Stimulated activated naive CD8-positive, alpha-beta T cell treated with anti-CD3 and anti-CD28 coated beads, Interleukin-15, Interleukin-2, amounts not matched to agents 100 ng/mL and 50 ng/mL, for 24 hours (primary cell): Measurements from ENCODE around the gene S100A6.

ENCODE experiments used
- H3K27ac Mint-ChIP-seq: one replicate; pipeline ENCODE4 v1.8.0; 2021; ENCODE audit warnings: mild to moderate bottlenecking, mixed read lengths
- H3K27me3 Mint-ChIP-seq: one replicate; pipeline ENCODE4 v1.8.0; 2021; ENCODE audit warnings: mixed read lengths
- H3K36me3 Mint-ChIP-seq: one replicate; pipeline ENCODE4 v1.8.0; 2021; ENCODE audit warnings: low read depth, mixed read lengths
- H3K4me1 Mint-ChIP-seq: one replicate; pipeline ENCODE4 v1.8.0; 2021; ENCODE audit warnings: low read depth, mixed read lengths
- H3K4me3 Mint-ChIP-seq: one replicate; pipeline ENCODE4 v1.8.0; 2021; ENCODE audit warnings: mild to moderate bottlenecking, mixed read lengths
- H3K9me3 Mint-ChIP-seq: one replicate; pipeline ENCODE4 v1.8.0; 2021; ENCODE audit warnings: mixed read lengths

The S100A6 gene

DNA sequence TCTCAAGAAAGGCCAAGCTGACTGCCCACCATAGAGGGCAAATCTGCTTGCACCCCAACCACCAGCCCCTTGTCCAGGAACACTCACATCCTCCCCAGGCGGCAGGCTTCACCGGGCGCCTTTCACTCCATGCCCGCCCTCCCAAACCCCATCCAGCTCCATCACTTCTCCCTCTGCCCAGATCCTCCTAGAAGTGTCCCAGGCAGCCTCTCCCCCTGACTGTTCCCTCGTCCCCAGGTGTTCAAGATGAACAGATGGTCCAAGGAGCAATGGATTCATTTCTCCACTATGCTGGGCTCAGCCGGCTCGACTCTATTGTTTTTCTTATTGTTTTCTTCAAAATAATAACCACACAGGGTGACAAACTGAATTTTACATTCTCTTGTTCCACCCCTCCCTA lies 22.1 kb downstream of the S100A6 start:
- H3K36me3 Mint-ChIP-seq = no peaks in the 10 kb centered on the region
- H3K9me3 Mint-ChIP-seq = no peaks in the 10 kb centered on the region
- no peak overlapping the region for H3K4me3 Mint-ChIP-seq
- peaks cover 12% of the 10 kb centered on the region for H3K4me1 Mint-ChIP-seq
- H3K27me3 Mint-ChIP-seq = no peaks in the 10 kb centered on the region
- H3K27ac Mint-ChIP-seq = no peak overlapping the region

DNA sequence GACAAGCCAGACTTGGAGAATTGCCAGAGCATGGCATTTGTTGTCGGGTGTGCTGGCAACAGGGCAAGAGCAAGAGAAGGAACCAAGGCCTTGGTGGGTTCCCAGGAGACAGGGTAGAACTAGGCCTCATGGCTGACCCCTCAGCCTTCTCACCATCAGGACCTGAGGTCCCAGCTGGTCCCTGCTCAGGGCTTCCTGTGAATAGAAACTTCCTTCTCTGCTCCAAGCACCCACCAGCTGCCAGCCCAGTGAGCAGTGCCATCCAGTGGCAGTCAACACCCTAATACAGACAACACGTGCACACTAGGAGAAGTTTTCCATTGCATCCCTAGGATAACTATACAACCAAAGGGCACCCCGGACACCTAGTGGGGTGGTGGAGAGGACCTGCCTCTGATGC lies 22.8 kb downstream of the S100A6 start:
- H3K27me3 Mint-ChIP-seq = no peaks in the 10 kb centered on the region
- H3K4me1 Mint-ChIP-seq = peaks cover 9% of the 10 kb centered on the region
- H3K9me3 Mint-ChIP-seq = no peaks in the 10 kb centered on the region
- H3K4me3 Mint-ChIP-seq = no peak overlapping the region
- H3K36me3 Mint-ChIP-seq = no peaks in the 10 kb centered on the region
- H3K27ac Mint-ChIP-seq = no peak overlapping the region

DNA sequence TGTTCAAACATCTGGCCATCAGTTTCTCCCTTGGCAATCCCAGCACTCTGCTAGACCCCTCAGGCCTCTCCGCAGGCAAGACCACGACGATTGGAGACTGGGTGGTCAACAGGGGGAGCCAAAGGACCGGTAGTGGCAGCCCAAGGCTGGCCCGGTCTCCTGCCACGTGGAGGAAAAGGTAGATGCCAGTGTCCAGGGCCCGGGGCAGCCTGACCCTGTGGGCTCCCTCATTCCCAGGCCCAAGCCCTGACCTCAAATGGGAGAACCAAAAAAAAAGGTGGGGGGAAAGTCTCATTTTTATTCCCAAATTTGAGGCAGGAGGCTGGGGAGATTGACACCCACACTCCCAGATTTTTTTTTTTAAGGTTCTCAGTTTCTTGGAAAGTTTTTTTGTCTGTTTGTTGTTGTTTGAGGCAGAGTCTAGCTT lies 24.8 kb downstream of the S100A6 start:
- no peaks in the 10 kb centered on the region for H3K9me3 Mint-ChIP-seq
- peak overlapping the region; percentile 90 for H3K27ac Mint-ChIP-seq
- H3K36me3 Mint-ChIP-seq = no peaks in the 10 kb centered on the region
- H3K4me3 Mint-ChIP-seq = no peak overlapping the region
- peaks cover 9% of the 10 kb centered on the region for H3K4me1 Mint-ChIP-seq
- no peaks in the 10 kb centered on the region for H3K27me3 Mint-ChIP-seq

DNA sequence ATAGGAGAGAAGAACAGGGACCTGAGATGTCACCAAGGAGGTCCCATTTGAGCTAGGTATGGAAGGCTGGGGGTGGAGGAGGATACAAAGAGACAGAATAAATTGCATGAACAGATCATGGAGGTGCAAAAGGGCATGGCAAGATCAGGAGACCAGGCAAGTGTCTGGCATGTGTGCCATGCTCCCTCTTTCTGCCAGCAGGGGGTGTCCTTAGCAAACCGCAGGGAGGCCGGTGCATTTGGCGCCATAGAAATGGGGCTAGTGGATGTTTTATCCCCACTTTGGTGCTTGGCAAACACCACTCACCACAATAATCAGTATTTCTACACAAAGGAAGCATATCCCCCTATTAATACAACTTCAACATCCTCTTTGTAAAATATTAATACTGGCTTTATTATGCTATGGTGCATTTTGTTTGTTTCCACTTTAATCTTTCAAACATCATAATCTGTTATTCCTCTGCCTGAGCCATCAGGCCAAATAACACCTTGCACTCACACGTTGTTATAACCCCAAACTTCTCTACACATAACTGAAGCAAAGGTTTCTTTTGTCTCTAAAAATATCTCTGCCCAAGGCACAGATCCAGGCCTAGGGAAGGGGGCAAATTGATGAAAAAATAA lies 25.9 kb downstream of the S100A6 start:
- Mint-ChIP-seq H3K4me1 (peaks cover 11% of the 10 kb centered on the region), H3K27me3 (no peaks in the 10 kb centered on the region), H3K36me3 (no peaks in the 10 kb centered on the region), H3K9me3 (no peaks in the 10 kb centered on the region), H3K4me3 (no peak overlapping the region), H3K27ac (peak overlapping the region; percentile 38)

DNA sequence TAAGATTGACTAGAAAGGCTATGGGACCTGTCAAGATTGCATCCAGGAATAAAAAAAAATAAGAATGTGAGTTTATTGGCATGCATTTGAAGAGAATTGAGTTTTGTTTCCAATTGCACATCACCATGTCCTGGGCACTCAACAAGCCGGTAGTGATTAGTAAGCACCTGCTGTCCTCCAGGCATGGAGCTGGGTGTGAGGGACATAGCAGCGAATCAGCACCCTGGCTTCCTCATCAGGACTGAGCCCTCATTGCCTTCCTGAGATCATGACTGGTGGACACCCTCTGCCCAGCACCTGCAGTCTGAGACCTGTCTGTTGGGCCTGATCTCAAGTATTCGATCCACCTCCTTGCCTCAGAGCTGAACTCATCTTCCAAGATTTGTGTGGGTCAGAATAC lies 26.8 kb downstream of the S100A6 start:
- H3K9me3 Mint-ChIP-seq = no peaks in the 10 kb centered on the region
- peaks cover 15% of the 10 kb centered on the region for H3K4me1 Mint-ChIP-seq
- H3K27ac Mint-ChIP-seq = no peak overlapping the region
- H3K27me3 Mint-ChIP-seq = no peaks in the 10 kb centered on the region
- H3K36me3 Mint-ChIP-seq = no peaks in the 10 kb centered on the region
- H3K4me3 Mint-ChIP-seq = no peak overlapping the region

DNA sequence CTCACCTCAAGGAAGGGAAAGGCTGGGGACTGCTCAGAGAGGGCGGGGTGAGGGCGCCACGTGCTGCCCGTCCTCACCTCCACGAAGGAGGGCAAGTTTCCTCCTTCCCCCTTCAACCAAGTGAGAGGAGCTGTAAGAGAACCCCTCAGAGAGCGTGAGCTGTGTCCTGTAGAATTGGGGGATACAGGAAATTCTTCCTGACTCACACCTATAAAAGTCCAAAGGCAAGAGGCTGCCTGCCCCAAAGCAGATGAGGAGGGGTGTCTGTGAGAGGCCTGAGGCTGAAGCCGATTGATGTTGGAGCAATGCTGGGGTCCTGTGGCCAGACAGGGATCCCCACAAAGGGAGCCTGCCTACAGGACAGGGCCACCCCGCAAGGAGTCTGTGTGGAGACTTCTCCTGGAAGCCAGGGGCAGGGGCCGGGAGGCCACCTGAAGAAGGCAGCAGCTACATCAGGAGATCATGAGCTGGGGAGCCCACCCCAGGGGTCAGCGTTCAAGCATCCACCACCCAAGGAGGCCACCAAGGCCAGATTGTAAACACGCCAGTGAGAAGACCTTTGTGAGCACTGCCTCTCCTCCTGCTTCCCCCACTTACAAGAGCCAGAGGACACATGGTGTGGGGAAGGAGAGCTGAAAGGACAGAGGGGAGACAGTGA lies 27.7 kb downstream of the S100A6 start:
- Mint-ChIP-seq H3K27ac (no peak overlapping the region), H3K4me3 (no peak overlapping the region), H3K4me1 (peaks cover 15% of the 10 kb centered on the region), H3K36me3 (no peaks in the 10 kb centered on the region), H3K27me3 (no peaks in the 10 kb centered on the region), H3K9me3 (no peaks in the 10 kb centered on the region)

DNA sequence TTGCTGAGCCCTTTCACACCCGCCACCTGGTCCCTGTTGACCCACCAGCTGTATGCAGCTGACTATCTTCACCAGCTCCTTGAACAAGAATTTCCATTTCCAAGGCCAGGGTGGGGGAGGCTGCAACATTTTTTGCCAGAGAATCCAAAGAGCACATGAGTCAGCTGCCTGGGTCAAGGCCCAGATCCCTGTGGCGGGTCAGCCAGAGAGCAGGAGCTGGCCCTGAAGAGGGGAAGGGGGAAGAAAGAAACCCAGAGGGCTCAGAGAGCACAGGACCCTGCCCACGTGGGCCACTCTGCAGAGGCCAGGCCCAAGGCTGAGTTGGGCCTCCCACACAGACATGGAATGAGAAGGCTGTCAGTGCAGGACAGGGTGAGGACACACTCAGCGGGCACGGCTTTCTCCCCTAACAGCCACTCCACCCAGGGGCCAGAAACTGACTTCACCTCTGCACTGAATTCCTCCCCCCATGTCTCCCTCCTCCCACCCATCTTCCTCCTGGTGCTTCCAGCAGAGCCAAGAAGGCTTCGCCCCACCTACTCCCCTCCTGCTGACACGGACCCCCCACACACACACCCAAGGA lies 28.9 kb downstream of the S100A6 start:
- Mint-ChIP-seq H3K27ac (no peak overlapping the region), H3K4me3 (no peak overlapping the region), H3K36me3 (no peaks in the 10 kb centered on the region), H3K9me3 (no peaks in the 10 kb centered on the region), H3K27me3 (no peaks in the 10 kb centered on the region), H3K4me1 (peaks cover 15% of the 10 kb centered on the region)

DNA sequence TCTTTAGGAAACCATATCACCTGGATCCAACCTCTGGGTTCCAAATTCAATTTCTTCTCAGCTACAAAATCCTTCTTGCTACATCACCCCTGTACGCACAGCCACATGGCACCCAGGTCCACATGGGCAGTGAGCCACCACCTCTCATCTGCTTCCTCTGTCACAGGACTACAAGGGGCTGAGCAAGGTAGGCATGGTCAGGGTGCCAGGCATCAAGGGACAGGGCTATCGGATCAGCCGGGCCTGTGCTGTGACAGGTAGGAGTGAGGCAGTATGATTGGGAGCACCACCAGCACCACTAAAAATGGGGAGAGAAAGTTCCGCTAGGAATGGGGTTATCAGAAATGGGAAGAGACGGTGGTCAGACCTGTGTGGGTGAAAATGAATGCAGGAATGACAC lies 29.4 kb downstream of the S100A6 start:
- no peaks in the 10 kb centered on the region for H3K9me3 Mint-ChIP-seq
- H3K4me1 Mint-ChIP-seq = peaks cover 13% of the 10 kb centered on the region
- no peak overlapping the region for H3K4me3 Mint-ChIP-seq
- H3K36me3 Mint-ChIP-seq = no peaks in the 10 kb centered on the region
- H3K27me3 Mint-ChIP-seq = no peaks in the 10 kb centered on the region
- H3K27ac Mint-ChIP-seq = no peak overlapping the region

DNA sequence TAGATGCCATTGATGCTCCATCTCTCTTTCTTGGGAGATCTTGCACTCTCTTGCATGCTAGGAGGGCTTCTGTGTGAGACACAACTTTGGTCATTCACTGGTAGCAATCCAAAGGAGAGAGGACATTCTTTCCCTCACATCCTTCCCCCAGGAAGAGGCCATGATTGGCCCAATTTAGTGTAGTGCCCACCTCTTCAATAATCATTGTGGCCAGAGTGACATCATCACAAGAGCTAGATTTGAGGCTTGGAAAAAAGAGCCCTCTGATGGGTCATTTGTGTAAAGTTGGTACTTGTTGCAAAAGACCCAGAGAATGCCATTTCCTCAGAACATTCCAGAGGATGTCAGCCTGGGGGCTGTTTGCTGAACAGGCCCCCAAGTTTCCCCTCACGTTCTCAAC lies 30.2 kb downstream of the S100A6 start:
- Mint-ChIP-seq H3K27me3 (no peaks in the 10 kb centered on the region), H3K9me3 (no peaks in the 10 kb centered on the region), H3K27ac (no peak overlapping the region), H3K4me3 (no peak overlapping the region), H3K36me3 (no peaks in the 10 kb centered on the region), H3K4me1 (peaks cover 6% of the 10 kb centered on the region)

DNA sequence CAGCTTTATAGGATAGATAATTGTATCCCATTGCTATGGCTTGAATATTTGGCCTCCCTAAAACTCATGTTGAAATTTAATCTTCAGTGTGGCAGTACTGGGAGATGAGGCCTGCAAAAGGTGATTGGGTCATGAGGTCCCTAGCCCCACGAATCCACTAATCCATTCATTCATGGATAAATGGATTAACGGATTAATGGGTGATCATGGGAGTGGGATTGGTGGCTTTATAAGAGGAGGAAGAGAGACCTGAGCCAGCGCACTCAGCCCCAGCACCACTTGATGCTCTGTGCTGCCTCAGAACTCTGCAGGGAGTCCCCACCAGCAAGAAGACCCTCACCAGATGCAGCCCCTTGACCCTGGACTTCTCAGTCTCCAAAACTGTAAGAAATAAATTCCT lies 32.0 kb downstream of the S100A6 start:
- Mint-ChIP-seq H3K27me3 (peaks cover 11% of the 10 kb centered on the region), H3K9me3 (no peaks in the 10 kb centered on the region), H3K4me1 (peaks cover 6% of the 10 kb centered on the region), H3K36me3 (no peaks in the 10 kb centered on the region), H3K4me3 (no peak overlapping the region), H3K27ac (no peak overlapping the region)

DNA sequence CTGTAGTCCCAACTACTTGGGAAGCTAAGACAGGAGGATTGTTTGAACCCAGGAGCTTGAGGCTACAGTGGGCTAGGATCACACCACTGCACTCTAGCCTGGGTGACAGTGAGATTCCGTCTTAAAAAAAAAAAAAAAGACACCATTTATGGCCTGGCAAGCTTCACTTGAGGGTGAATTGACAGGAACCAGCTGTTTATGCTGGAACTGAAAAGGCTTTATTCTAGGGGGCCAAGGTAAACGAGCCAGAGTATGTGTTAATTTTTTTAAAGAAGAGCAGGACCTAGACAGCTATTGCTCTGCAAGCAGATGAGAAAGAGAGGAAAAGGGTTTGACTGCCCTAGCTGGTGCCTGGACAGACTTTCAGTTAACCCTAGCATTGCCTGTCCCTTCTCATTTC lies 37.0 kb downstream of the S100A6 start:
- no peaks in the 10 kb centered on the region for H3K4me1 Mint-ChIP-seq
- H3K9me3 Mint-ChIP-seq = no peaks in the 10 kb centered on the region
- no peaks in the 10 kb centered on the region for H3K36me3 Mint-ChIP-seq
- no peak overlapping the region for H3K27ac Mint-ChIP-seq
- no peak overlapping the region for H3K4me3 Mint-ChIP-seq
- H3K27me3 Mint-ChIP-seq = peaks cover 26% of the 10 kb centered on the region

DNA sequence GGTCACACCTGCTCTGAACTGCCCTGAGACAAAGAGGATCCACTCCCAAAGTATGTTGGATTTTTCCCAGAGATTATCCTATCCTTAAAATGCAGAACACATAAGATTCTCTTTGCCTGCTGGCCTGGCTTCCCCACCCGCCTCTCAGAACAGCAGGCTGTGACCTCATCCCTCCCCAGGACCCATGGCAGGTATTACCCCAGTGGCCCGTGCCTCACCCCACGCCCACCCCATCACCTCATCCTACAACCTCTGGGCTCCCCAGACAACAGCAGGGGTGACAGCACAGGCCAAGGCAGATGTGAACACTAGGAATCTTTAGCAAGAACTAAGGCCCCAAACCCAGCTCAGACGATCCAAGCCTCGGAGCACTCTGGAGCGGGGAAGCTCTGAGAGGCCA lies 40.3 kb downstream of the S100A6 start:
- no peaks in the 10 kb centered on the region for H3K9me3 Mint-ChIP-seq
- H3K4me1 Mint-ChIP-seq = no peaks in the 10 kb centered on the region
- H3K4me3 Mint-ChIP-seq = no peak overlapping the region
- H3K27ac Mint-ChIP-seq = no peak overlapping the region
- H3K27me3 Mint-ChIP-seq = peaks cover 26% of the 10 kb centered on the region
- H3K36me3 Mint-ChIP-seq = no peaks in the 10 kb centered on the region

DNA sequence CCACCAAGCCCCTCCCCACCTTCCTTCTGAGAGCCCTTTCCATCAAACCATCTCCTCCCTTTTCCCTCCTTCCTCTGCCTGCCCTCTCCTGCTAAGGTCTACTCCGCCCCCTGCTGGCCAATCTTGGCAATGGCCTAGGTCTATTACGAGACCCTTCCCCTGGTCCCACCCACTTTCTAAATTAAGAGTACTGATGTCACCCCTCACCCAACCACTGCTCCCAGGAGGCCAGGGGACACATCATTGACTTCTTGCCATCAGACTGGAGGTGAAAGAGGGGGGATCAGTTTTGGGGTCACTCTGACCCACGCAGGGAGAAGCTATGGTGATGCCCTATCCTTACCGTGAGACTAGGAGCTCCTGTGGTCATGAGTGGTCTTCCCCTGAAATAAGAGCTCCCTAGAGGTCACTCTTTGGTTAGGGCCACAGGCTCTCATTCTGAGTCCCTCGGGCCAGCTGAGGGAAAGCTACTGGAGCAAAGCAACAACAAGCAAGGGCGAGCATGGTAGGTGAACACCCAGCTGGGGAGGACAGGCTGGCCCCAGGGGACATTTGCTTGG lies 40.7 kb downstream of the S100A6 start:
- no peaks in the 10 kb centered on the region for H3K36me3 Mint-ChIP-seq
- H3K4me1 Mint-ChIP-seq = no peaks in the 10 kb centered on the region
- peaks cover 26% of the 10 kb centered on the region for H3K27me3 Mint-ChIP-seq
- H3K9me3 Mint-ChIP-seq = no peaks in the 10 kb centered on the region
- H3K27ac Mint-ChIP-seq = no peak overlapping the region
- H3K4me3 Mint-ChIP-seq = no peak overlapping the region

DNA sequence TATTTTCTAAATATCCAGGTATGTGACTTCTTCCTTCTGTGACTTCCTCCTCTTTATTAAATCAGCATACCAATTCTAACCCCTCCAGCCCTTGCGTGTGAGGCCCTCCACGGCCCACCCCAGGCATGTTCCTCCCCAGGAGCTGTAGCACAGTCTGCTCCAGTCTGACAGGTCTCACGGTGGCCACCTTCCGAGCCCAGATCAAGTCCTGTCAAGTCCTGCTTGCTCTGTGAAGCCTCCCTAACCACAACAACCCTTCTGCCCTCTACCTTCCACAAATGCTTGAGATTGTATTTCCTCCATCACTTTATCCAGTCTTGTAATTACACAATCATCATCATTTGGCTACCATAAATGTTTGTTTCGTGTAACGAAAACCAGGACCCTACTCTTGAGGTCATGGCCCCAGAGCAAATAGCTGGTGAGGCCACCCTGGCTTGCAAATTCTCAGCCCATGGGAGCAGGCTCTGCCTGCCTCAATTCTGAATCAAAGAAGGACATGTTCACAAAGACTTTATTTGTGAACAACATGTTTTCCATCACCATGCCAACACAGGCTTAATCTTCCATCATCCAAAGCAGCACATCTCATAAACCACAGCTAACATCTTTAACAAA lies 42.3 kb downstream of the S100A6 start:
- no peaks in the 10 kb centered on the region for H3K4me1 Mint-ChIP-seq
- H3K36me3 Mint-ChIP-seq = no peaks in the 10 kb centered on the region
- peaks cover 13% of the 10 kb centered on the region for H3K27me3 Mint-ChIP-seq
- H3K9me3 Mint-ChIP-seq = no peaks in the 10 kb centered on the region
- no peak overlapping the region for H3K27ac Mint-ChIP-seq
- H3K4me3 Mint-ChIP-seq = no peak overlapping the region
